Right renal pelvis (tissue), 4 donors: ENCODE results near the gene ZNF277. TPM values are rescaled to one million over a fixed set of nuclear protein-coding genes. Genes with fewer than 3 reads are reported as not detected.
"Not testable (repeated sequence)": the region's sequence is repeated elsewhere in the genome, so short reads cannot be mapped to it uniquely, and the experiment has no call there.

Experiments
- DNase-seq, 4 donors: peaks; one replicate each; pipeline ENCODE4 v3.0.0-alpha.2; 2013; ENCODE audit warnings: low read depth in 4 of 4, low spot score in 3 of 4, missing footprints in 1 of 4
- polyA plus RNA-seq, 4 donors: library from polyadenylated mRNA; unstranded; fragments of 120-200 nt; gene quantifications; one replicate each; pipeline ENCODE4 v1.2.1, GENCODE V29; 2013; ENCODE audit not compliant: insufficient read length in 4 of 4

Gene ZNF277
- polyA plus RNA-seq, 4 donors, result 38.9 to 41.7 (median 41.0) TPM

DNA sequence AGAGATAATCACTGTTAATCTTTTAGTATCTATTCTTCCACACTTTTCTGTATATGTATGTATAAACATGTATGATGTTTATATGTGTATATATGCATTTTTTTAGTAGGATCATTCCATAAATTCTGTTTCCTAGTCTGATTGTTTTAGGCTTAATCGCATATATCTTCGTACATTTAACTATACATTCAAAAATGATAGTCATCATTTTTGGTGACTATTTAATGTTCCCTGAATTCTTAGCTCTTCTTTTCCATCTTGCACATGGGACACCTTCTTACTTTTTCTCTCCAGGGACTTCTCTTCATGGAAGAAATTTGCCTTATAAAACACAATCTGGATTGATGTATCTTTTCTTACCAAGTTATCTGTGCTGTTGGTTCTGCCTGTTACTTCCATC, 42.1 kb downstream of the ZNF277 start:
- no peak for DNase-seq

DNA sequence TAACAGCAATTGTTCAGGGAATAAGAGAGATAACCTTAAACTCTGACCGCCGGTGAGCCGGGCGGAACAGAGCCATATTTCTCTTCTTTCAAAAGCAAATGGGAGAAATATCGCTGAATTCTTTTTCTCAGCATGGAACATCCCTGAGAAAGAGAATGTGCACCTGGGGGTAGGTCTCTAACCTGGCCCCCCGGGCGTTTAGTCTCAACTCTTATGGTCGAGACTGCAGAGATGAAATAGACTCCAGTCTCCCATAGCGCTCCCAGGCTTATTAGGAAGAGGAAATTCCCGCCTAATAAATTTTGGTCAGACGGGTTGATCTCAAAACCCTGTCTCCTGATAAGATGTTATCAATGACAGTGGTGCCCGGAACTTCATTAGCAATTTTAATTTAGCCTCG, 43.5 kb downstream of the ZNF277 start:
- not testable (repeated sequence) for DNase-seq

DNA sequence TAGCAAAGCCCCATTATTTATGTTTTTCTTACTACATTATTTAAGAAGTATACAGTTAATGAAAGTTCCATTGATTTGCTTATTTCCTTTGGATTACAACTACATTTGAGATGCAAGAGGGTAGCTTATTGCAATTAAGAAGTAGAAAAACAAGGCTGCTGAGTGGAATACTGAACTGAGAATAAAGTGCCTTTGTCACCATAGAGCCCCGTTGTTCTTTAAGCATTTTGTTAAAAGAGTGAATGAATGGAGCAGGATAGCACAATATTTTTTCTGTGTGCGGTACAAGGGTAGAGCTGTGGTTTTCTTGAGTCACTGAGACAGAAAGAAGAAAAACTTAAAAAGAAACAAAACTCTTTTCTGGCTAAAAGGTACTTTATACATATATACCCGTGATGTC, 45.6 kb downstream of the ZNF277 start:
- DNase-seq, result no peak

DNA sequence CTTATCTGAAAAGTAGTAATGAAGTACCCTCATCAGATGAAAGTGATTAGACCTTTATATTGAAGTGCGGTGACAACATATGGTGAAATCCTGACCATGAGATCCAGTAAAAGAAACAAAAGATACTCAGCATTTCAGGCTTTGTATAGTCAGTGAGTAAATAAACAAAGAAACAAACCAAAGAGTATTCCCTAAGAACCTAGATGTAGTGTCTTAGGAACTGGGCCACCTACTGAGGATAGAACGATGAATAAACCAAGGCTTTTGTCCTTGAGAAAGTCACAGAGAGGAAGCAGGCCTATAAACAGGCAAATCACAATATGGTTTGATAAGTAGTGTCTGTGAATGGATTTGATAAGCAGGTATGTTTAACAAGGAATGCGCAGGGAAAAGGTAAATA, 46.2 kb downstream of the ZNF277 start:
- no peak for DNase-seq

DNA sequence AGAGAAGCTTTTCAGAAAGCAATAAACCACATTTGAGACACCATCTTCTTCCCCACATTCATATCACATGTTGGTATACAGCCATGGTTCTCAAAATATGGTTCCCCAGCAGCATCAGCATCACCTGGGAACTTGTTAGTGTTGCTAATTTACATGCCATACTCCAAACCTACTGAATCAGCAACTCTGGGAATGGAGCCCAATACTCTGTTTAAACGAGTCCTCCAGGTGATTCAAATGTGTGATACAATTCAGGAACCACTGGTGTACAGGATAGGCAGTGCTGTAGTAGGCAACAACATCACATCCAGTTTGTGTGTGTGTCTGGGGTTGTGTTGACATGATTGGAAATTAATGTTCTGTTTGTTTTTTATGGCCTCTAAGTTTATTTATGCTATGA, 47.7 kb downstream of the ZNF277 start:
- DNase-seq, result no peak

DNA sequence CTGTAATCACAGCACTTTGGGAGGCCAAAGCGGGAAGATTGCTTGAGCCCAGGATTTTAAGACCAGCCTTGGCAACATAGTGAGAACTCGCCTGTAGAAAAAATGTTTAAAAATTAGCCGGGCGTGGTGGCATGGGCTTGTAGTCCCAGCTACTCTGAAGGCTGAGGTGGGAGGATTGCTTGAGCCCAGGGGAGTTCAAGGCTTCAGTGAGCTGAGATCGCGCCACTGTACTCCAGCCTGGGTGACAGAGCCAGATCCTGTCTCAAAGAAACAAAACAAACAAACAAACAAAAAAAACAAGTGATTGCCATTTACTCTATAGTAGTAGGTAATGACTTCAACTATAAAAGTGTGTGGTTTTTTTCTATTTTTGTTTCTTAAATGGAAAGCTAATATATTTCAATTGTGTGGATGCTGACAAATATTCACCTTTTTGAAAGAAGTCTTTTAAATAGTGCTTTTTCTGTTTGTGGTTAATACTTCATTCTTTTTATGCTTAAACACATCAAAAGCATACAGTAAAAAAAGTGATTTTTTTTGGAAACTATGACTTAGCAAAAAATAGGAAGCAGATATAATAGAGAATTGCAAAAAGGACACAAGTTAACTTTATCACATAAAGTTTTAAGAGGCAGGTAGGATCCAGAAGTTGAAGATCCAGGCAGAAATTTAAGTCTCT, 48.4 kb downstream of the ZNF277 start:
- DNase-seq, result no peak

DNA sequence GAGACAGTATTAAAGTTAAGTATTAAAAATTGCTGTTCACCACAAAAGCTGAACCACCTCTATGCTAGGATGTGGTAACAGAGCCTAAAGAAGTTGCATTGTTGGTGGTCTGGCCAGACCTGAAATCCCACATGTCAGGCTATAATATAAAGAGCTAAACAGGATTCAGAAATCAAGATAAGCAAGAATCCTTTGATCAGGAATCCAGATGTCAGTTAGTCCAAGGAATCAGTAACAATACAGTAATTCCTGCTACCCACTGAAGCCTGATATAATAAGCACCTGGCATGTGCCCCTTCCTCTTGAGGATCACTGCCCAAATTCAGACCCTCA, 48.9 kb downstream of the ZNF277 start:
- DNase-seq, result no peak

DNA sequence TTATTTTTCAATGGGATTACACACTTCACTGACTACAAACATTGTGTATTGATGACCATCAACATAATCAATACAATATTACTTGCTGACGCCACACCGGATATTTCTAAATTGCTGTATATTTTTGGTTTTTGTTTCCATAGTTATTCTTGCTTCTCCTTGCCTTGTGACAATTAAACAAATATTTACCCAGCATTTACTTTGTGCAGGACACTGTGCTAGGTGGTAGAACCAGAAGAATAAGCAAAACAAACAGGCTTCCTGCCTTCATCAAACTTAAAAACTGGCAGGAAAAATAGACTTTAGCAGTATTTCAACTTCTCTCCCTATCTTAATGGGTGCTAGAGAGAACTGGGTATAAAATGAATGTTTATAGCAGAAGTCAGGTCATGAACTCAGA, 50.6 kb downstream of the ZNF277 start:
- no peak for DNase-seq

DNA sequence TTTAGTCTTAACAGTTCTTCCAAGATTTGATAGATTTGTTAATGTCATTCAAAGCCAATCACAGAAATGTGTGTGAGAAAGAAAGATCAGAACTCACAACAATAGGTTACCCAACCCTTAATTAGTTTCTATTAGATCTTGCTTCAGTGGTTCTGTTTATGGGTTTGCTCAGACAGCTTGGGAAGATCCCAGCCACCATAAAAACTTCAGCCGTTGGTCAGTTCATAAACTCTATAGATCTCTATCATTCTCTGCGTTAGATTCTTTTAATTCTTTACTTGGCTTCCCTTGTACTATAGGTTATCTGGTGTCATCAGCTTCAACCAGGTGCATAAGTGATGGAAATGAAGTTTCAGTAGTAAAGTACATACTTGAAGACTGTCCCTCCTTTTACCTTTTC, 54.4 kb downstream of the ZNF277 start:
- DNase-seq, result no peak

DNA sequence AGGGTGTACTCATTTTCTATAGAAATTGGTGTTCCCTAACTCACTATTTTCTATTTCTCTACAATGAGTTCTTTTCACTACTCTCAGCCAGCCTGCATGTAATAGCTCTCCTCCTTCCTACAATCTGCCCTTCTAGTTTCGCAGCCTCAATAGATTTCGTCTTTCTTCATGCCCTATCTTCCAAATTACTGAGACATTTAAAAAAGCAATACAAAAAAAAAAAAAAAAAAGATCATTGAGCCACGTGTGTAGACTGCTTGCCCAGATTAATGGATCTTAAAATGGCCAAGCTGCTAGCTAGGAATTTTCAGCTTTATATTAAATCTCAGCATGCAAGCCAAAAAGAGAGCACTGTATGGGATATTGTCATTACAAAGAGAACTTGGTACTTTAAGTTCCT, 55.5 kb downstream of the ZNF277 start:
- DNase-seq, result no peak

DNA sequence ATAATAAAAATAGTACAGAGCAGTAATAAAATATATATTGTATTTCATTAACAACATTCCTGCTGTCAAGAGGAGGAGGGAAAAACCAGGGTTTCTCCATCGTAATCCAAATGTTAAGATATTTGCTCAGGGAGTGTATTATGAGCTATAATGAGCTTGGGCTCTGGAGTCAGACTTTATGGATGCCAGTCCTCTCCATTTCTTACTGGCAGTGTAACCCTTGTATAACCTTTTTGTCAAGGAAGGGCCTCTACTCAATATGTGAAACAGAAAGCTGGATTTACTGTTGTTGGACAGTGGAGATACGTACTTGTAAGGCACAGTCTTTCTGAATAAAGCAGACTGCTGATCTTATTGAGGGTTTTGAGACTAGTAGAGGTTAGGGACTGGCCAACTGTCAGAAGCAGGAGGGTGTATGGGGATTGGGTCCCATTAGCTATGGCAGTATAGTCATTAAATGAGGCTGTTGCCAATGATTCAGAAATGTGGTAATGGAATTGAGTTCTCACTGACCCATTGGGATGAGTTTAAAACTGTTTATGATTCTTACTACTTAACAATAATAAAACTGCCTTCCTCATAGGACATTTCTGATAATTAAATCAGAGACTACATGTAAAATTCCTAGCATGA, 56.5 kb downstream of the ZNF277 start:
- DNase-seq, result no peak

DNA sequence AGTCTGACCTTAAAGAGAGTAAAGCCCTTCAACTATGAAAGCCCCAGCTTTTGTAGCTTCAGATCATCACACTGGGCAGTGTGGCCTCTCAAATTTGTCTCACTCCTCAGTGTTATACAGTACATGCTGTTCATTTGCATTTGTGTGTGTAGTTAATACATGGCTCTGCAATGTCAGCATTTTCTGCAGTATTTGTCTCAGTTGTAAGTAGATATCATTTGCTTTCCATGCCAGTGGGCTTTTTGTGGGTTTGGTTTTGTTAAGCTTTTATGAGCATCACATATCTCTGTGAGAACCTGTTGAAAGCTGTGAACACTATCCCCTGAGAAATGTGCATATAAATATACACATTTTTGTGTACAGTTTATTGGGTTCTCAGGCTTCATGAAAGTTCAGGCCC, 57.0 kb downstream of the ZNF277 start:
- no peak for DNase-seq

DNA sequence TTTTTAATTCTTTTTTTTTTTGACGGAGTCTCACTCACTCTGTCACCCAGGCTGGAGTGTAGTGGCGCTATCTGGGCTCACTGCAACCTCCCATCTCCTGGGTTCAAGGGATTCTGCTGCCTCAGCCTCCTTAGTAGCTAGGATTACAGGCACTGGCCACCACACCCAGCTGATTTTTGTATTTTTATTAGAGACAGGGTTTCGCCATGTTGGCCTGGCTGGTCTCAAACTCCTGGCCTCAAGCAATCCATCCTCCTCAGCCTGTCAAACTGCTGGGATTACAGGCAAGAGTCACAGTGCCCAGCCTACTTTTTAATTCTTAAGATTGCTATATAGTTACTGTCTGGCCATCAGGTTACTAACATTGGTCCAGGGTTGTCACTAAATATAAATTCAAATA, 59.6 kb downstream of the ZNF277 start:
- DNase-seq, result no peak

DNA sequence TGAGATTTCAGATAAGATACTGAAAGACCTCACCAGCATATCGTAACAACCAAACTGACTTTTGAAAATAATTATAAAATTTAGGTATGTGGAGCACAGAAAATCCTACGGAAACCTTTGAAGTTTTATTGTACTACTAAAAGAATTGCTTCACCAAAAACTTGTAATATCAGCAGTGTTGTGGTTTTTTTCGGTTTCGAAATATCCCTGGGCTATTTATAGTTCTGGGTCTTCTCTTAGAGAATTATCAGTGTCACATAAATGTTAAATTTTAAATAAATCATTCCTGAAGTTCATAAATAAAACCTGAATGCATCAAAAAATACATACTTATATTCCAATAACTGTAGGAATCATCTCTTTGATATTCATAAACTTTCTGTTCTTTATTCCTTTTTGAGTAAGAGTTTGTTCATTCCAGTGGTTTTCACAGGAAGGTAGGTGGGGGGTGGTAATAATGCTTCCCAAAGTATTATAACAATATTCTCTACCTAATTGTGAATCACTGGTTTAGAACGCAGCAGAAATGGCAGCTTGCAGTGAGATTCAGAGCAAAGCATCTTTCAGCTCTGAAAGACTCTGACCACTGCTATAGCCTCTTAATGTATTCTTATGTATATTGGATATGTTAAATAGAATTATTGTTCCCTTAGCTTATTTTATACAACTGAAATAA, 60.2 kb downstream of the ZNF277 start:
- DNase-seq, result no peak

DNA sequence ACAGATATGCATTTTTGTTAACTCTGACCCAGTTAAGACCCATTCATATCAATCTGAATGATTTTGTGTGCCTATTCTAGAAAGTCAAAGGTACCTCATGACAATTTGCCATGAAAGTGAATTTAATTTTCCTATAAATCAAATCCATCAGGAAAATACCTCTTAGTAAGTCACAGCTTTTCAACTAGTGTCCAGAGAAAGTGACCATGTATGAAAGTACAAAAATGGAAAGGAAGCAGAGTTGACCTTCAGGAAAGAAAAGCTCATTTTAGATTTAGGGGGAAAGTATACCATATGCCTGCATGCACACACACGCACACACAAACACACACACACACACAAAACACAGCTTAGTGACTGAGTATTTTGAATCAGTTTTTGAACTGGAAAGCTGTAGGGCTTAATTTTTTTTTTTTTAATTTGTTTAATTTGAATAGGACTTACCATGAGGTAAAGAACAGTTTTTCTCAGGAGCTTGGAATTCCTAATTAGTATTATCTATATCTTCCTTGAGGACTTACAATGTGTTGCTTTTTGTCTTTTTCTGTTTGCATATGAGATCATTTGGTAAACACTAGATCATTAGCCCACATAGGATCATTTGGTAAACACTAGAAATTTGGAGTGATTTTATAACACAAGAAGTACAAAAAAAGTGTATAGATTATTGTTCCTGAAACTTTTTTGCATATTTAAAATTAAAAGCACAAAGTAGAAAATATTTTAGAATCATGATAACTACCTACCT, 61.6 kb downstream of the ZNF277 start:
- no peak for DNase-seq

DNA sequence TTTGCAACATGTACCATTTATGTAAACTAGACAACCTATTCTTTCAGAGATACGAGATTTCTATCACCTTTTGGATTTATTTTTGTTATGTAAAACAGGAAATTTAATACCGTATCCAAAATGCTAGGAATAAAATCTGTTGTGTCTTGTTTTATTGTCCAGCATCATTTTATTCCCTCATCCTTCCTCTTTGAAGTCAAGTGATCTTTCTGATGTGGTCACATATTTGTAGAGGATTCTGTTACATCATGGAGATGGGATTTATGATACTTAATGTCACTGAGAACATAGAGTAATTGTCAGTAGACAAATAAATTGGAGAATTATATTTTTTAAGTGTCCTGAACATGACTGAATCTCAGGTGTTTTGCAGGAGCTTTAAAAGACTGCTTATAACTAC, 64.7 kb downstream of the ZNF277 start:
- no peak for DNase-seq

DNA sequence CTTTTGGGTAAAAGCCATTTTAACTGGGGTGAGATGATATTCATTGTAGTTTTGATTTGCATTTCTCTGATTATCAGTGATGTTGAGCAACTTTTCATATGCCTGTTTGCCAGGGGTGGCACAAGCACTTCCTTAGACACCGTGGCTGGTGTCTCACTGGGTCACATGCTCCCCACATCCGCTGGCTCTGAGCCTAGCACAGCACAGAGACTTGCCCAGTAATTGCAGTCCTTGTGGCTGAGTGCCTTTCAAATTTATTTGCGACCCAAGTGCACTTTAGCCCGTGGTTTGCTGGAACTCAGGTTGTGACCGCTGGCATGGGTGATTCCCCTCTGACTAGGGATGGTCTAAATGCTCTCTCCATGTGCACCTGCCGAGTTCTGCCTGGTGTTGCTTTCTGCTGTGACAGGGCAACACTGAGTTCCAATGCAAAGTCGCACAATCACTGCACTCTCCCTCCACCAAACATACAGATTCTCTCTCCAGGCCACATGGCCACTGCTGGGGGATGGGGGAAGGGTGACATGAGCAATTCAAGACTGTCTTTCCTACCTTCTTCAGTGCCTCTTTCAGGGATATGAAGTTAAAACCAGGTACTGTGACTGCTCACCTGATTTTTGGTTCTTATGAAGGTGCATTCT, 66.5 kb downstream of the ZNF277 start:
- no peak for DNase-seq

DNA sequence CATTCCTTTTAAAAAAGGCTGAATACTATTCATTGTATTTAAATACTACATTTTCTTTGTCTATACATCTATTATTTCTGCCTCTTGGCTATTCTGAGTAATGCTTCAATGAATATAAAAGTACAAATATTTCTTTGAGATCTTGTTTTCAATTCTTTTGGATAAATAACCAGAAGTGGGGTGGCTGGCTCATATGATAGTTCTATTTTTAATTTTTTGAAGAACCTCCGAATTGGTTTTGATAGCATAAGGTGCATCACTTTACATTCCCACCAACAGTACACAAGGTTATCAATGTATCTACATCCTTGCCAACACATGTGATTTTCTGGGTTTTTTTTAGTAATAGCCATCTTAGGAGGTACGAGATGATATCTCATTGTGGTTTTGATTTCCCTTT, 72.5 kb downstream of the ZNF277 start:
- DNase-seq, result no peak

DNA sequence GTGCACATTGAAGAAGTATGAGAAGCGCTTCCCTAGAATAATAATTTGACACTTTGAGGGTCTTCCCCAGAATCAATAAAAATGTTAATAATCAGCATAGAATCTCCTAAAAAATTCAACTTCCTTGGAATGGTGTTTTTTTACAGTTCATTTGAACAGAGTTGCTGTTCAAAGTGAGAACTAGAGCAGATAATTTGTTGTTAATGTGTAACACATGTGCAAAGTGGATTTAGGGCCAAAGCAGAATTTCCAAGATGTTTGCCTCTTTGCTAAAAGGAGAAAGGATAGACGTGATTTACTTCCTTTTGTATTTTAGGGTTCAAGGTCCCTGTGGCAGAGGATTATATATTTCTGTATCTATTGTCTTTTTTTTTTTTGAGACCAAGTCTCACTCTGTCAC, 73.8 kb downstream of the ZNF277 start:
- no peak for DNase-seq

DNA sequence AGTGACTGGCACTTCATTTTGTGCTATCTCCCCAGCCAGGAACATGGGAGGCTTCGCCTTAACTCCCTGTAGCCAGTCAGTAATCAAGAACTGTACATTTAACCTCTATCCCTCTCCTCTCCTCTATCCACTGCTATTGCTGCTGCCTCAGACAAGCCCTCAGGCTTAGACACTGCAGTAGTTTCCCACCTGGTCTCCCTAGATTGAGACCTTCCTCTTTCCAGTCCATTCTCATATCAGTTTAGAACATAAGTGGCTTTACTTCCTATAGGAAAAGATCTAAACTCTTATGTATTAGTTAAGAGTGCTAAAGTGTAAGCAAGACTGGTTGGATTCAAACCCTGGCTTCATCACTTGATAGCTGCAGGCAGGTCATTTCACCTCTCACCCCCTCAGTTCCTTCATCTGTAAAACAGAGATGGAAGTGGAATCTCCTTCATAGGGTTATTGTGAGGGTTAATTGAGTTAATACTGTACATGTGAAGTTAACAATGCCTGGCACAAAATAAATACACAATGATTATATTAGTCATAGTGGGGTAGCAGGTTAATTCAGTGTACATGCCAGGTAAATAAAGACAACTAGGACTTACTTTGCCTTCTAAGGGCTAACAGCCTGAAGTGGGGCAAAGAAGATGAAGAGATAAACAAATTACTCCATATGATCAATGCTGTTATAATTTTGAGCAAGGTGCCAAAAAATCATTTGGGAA, 76.1 kb downstream of the ZNF277 start:
- DNase-seq, result no peak
